Thymus (tissue), 11 donors: Measurements from ENCODE around the gene IRF2BP2. TPM values are rescaled to one million over a fixed set of nuclear protein-coding genes. Genes with fewer than 3 reads are reported as not detected.

Experiments
- DNase-seq, 9 donors: peaks; one replicate each; pipeline ENCODE4 v3.0.0-alpha.2; 2013; ENCODE audit warnings: low spot score in 9 of 9, low read depth in 6 of 9, missing footprints in 1 of 9
- H3K27ac ChIP-seq, 2 donors: one replicate each; pipeline ENCODE4 v1.5.1; 2013; ENCODE audit warnings: control low read depth in 1 of 2, low read depth in 1 of 2, low read length in 1 of 2, mild to moderate bottlenecking in 1 of 2, moderate library complexity in 1 of 2
- H3K27me3 ChIP-seq, 2 donors: one replicate each; pipeline ENCODE4 v1.5.1; 2013; ENCODE audit warnings: low read length in 1 of 2; ENCODE audit not compliant: control insufficient read depth in 2 of 2, insufficient read depth in 1 of 2
- H3K36me3 ChIP-seq, 2 donors: one replicate each; pipeline ENCODE4 v1.5.1; 2013; ENCODE audit warnings: low read length in 1 of 2, mild to moderate bottlenecking in 1 of 2, moderate library complexity in 1 of 2; ENCODE audit not compliant: control insufficient read depth in 2 of 2, insufficient read depth in 2 of 2
- H3K4me1 ChIP-seq, 2 donors: one replicate each; pipeline ENCODE4 v1.5.1; 2013; ENCODE audit warnings: low read length in 2 of 2; ENCODE audit not compliant: control insufficient read depth in 2 of 2, insufficient read depth in 2 of 2
- H3K4me3 ChIP-seq, 2 donors: one replicate each; pipeline ENCODE4 v1.5.1; 2013; ENCODE audit warnings: low read length in 2 of 2, control low read depth in 1 of 2, mild to moderate bottlenecking in 1 of 2
- H3K9me3 ChIP-seq, 2 donors: one replicate each; pipeline ENCODE4 v1.5.1; 2013; ENCODE audit warnings: low read length in 1 of 2, mild to moderate bottlenecking in 1 of 2; ENCODE audit not compliant: control insufficient read depth in 2 of 2, insufficient read depth in 1 of 2
- WGBS: extraction: QIAGEN DNeasy Blood & Tissue Kit; methylation state at CpG from one replicate; pipeline ENCODE4 v1.1.7; 2013; 5-methylcytosine and 5-hydroxymethylcytosine counted together
- polyA plus RNA-seq: library from polyadenylated mRNA; stranded (reverse); fragments of 200-250 nt; gene quantifications from one replicate; pipeline ENCODE4 v1.2.3, GENCODE V29; 2013
- total RNA-seq: library from RNA; stranded (reverse); fragments of 120-200 nt; gene quantifications from one replicate; pipeline ENCODE4 v1.2.4, GENCODE V29; 2013
- donor health status: healthy.

The IRF2BP2 gene
- total and polyA plus RNA-seq, 2 donors = 50.1 to 60.3 TPM

- Histone ChIP-seq H3K27me3 (no peaks in the 10 kb centered on the region), H3K9me3 (no peaks in the 10 kb centered on the region), H3K4me3 (no peak overlapping the region), H3K27ac (no peak overlapping the region), H3K36me3 (no peaks in the 10 kb centered on the region), H3K4me1 (peaks cover 9 to 17% of the 10 kb centered on the region in 2 donors)
- DNase-seq = peak in 1 of 9 donors; percentile 26
- WGBS = 88% methylated on average over 7 of the region's 7 CpGs
These were observed 8.2 kb upstream of the IRF2BP2 start for GRCh38 chr1:234617986-234618736.

DNA sequence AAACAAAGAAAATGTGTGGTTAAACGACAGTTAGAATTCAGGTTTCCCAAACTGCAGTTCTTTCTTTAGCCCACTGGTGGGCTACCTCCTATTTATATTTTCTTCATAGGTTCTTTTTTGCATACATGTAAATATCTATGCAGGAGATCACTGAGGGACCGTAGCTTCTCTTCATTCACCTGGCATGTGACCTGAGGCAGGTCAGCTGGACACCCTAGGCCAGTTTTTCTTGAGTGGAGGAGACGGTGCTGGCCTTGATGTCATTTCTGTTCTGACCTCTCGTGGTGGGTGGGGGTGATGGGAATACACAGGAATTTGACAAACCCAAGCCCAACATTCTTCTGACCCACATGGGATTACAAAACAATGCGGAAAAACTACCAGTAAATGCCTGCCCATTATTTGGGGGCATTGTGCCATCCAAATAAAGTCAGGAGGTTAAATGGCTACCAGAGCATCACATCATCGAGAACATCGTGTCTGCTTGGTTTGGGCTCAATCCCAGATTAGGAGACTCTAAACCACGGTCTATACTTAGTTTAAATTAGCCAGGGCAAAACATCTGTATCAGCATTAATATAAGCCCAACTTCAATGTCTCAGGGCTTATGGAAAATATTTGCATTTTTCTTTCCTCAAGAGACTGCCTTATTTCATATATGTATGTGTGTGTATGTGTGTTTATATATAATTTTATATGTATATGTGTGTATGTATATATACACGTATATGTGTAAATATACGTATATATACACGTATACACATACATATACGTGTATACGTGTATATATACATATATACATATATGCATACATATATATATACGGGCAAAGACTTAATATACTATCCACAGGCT lies 7.4 kb upstream of the IRF2BP2 start:
- Histone ChIP-seq H3K27ac (no peak overlapping the region), H3K36me3 (no peaks in the 10 kb centered on the region), H3K9me3 (no peaks in the 10 kb centered on the region), H3K4me3 (no peak overlapping the region), H3K4me1 (peaks cover 14 to 25% of the 10 kb centered on the region in 2 donors), H3K27me3 (no peaks in the 10 kb centered on the region)
- WGBS = 86% methylated on average over 14 of the region's 14 CpGs
- DNase-seq = no peak

GRCh38 chr1:234616644-234617043 lies 6.7 kb upstream of the IRF2BP2 start:
- peaks cover 21 to 32% of the 10 kb centered on the region in 2 donors for H3K4me1 ChIP-seq
- 5% methylated on average over 2 of the region's 2 CpGs for WGBS
- H3K27ac ChIP-seq = peak overlapping the region in 1 of 2 donors; percentile 43
- no peaks in the 10 kb centered on the region for H3K36me3 ChIP-seq
- no peak overlapping the region for H3K4me3 ChIP-seq
- H3K9me3 ChIP-seq = no peaks in the 10 kb centered on the region
- peak in 1 of 9 donors; percentile 40 for DNase-seq
- no peaks in the 10 kb centered on the region for H3K27me3 ChIP-seq

DNA sequence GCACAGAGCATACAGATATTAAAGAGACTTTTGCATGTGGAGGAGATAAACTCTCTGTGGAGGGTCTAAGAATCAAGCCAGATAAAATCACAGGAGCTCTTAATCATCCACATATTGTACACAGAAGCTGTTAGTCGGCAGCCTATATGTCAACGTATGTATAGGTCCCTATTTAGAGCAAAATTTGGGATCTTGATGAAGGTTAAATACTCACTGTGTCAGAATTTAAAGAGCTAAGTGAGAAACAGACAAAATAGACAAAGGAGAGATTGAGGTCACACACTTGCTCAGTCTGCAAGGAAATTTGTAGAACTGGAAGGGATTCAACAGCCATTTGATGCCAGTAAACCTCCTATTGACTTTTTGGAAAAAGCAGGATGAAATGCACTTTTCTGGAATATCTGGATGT lies 4.1 kb upstream of the IRF2BP2 start:
- 87% methylated on average over 2 of the region's 2 CpGs for WGBS
- H3K4me1 ChIP-seq = peaks cover 27 to 42% of the 10 kb centered on the region in 2 donors
- no peak overlapping the region for H3K4me3 ChIP-seq
- no peaks in the 10 kb centered on the region for H3K9me3 ChIP-seq
- H3K27ac ChIP-seq = peak overlapping the region in 1 of 2 donors; percentile 99
- H3K27me3 ChIP-seq = no peaks in the 10 kb centered on the region
- DNase-seq = no peak
- no peaks in the 10 kb centered on the region for H3K36me3 ChIP-seq

DNA sequence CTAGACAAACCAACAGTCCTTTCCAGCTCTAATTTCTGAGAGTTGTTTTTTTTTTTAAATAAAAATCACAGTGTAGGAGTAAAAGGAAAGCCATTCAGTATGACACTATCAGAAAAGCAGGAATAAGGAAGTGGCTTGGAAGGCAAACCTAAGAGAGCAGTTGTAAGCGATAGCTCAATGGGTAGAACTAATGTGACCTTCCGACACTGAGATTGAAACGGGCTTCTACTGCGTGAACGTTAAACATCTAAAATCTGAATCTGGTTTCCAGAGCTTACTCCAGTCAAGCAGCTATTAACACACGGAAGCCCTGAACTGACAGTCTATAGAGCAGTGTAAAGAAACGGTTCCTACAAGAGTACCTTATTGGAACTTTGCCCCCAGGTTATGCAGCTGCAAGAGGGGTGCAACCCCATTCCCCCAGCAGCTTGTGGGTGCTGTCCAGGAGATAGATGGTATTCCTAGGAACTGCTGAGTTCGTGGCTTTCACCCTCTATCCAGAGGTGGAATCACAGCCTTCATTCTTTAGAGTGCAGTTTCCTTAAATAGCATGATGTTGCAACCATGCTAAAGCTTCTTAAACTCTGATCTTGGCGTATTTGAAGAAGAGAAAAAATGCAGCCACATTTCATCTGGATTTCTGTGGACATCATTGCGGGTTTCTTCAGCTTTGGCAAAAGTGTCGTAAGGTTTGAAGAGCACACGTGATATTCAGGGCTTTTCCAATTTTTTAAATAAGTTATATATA lies 3.3 kb upstream of the IRF2BP2 start:
- Histone ChIP-seq H3K36me3 (peaks cover 0 to under 1% of the 10 kb centered on the region in 2 donors), H3K9me3 (no peaks in the 10 kb centered on the region), H3K27ac (peak overlapping the region; percentile 99 to 100), H3K4me3 (peak overlapping the region; percentile 43 to 88), H3K27me3 (no peaks in the 10 kb centered on the region), H3K4me1 (peaks cover 27 to 43% of the 10 kb centered on the region in 2 donors)
- peak in 3 of 9 donors; percentile 21 to 54 (median 30) for DNase-seq
- WGBS = 26% methylated on average over 12 of the region's 12 CpGs

DNA sequence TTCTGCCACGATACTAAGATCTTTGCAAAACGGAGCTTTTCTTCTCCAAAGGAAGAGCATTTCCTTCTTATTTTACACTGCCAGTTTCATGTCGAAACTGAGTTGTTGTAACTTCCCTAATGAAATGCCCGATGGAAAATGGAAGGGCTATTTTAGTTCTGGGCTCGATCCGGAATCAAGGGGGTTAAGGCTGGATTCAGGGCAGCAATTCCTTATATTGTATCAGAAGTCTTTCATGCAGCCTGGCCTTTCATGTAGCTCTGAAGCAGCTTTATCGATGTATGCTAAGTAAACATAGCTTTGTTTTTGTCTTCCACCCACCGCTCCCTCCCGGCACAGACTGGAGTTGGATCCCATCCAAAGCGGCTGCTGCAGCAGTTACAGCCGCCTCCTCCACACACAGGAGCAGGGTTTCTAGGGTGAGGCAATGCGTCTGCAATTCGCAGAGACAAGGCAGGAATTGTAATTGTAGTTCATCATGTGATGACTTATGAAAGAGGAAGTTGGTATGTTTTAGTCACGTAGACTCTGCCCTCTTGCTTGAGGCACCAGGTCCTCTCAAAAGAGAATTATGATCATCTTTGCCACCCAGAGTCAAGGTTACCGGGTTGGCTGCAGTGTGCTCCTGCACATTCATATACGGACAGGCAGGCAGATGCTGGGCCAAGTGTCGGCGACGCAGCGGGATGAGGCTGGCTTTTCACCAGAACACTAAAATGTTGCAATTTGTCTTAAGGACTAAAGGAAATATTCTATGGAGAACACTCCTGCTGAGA lies 2.6 kb upstream of the IRF2BP2 start:
- peak in 5 of 9 donors; percentile 66 to 91 (median 73) for DNase-seq
- 2% methylated on average over 20 of the region's 20 CpGs for WGBS
- H3K27ac ChIP-seq = peak overlapping the region; percentile 99 to 100
- H3K27me3 ChIP-seq = no peaks in the 10 kb centered on the region
- H3K36me3 ChIP-seq = peaks cover 0 to 8% of the 10 kb centered on the region in 2 donors
- H3K4me1 ChIP-seq = peaks cover 27 to 50% of the 10 kb centered on the region in 2 donors
- no peaks in the 10 kb centered on the region for H3K9me3 ChIP-seq
- peak overlapping the region; percentile 43 to 88 for H3K4me3 ChIP-seq

DNA sequence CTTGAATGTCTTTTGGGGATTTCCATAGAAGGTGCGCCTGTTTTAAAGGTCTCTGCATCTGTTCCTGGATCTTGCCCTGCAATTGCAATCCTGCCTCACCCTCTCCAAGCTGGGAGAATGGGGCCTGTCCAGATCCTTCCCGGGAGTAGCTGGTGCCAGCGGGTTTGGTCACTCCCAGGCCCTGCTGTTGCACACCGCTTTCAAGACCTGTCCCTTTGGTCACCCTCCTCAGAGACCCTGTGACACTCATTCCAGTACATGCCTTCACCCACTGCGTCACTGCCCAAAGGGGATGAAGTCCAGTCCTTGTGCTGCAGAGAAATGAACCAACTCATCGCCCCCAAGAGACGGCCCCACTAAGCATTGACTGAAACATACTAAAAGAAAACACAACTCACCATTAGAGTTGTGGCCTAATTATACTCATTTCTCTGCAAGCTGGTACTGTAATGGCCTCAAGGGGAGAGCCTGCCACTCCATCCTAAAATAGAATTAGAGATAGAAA lies 1.9 kb upstream of the IRF2BP2 start:
- H3K27ac ChIP-seq = peak overlapping the region; percentile 99 to 100
- H3K4me1 ChIP-seq = peaks cover 32 to 51% of the 10 kb centered on the region in 2 donors
- WGBS = 76% methylated on average over 7 of the region's 7 CpGs
- peak overlapping the region; percentile 65 to 88 for H3K4me3 ChIP-seq
- H3K27me3 ChIP-seq = no peaks in the 10 kb centered on the region
- peaks cover 5 to 14% of the 10 kb centered on the region in 2 donors for H3K36me3 ChIP-seq
- DNase-seq = peak in 2 of 9 donors; percentile 19 to 31
- no peaks in the 10 kb centered on the region for H3K9me3 ChIP-seq

DNA sequence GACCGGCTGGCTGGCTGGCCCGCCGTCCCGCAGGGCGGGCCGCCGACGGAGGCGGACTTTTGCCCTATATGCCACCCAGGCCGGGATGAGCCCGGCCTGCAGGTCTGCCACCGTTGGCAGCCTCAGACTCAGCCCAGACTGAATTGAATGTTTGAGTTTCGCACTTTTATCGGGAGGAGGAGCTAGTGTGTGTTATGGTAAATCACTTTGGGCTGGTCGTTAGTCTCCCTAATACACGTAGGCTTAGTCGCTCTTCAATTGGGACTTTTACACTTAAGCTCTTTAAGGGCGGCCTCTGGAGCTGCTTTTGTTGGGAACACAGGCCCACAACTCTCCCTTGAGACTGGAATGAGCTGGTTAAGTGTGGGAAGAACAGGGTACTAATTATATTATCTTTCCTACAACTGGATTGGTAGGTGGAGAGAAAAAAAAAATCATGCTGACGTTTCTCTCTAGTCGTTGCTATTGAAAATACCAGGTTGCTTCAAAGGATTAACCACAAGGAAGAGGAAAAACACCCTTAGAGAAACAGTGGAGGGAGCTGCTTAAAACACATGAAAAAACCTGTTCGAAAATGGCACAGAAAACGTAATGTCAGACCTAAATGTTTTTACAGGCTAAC lies 1.4 kb upstream of the IRF2BP2 start:
- Histone ChIP-seq H3K27me3 (no peaks in the 10 kb centered on the region), H3K36me3 (peaks cover 5 to 19% of the 10 kb centered on the region in 2 donors), H3K27ac (peak overlapping the region; percentile 99 to 100), H3K9me3 (no peaks in the 10 kb centered on the region), H3K4me1 (peaks cover 31 to 50% of the 10 kb centered on the region in 2 donors), H3K4me3 (peak overlapping the region; percentile 65 to 88)
- DNase-seq = peak in 6 of 9 donors; percentile 59 to 91 (median 76)
- 2% methylated on average over 22 of the region's 22 CpGs for WGBS
